Measurements from ENCODE around the gene CWC27.

CWC27 gene

DNA sequence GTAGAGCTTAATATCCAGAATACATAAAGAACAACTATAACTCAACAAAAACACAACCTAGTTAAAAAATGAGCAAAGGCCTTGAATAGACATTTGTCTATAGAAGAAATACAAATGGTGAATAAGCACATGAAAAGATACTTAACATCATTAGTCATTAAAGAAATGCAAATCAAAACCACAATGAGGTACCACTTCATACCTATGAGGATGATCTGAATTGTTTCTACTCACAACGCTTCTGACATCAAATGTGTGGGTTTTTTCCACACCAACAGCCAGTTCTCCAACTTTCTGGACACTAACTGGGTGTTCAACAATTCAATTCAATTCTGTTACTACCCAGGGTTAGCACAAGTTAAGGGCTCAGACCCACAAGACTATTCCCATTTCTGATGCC is 22.3 kb upstream of the CWC27 start:
- TF ChIP-seq, protein P1, sequence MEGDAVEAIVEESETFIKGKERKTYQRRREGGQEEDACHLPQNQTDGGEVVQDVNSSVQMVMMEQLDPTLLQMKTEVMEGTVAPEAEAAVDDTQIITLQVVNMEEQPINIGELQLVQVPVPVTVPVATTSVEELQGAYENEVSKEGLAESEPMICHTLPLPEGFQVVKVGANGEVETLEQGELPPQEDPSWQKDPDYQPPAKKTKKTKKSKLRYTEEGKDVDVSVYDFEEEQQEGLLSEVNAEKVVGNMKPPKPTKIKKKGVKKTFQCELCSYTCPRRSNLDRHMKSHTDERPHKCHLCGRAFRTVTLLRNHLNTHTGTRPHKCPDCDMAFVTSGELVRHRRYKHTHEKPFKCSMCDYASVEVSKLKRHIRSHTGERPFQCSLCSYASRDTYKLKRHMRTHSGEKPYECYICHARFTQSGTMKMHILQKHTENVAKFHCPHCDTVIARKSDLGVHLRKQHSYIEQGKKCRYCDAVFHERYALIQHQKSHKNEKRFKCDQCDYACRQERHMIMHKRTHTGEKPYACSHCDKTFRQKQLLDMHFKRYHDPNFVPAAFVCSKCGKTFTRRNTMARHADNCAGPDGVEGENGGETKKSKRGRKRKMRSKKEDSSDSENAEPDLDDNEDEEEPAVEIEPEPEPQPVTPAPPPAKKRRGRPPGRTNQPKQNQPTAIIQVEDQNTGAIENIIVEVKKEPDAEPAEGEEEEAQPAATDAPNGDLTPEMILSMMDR (IDR thresholded peaks at IDR 0.05; ENCODE audit: control insufficient read depth, extremely low read depth, insufficient read depth) = no peak
- H3K4me3 ChIP-seq (ENCODE audit: low read depth, low read length) = no peak overlapping the region
- DNase-seq (ENCODE audit: low read depth) = no peak

DNA sequence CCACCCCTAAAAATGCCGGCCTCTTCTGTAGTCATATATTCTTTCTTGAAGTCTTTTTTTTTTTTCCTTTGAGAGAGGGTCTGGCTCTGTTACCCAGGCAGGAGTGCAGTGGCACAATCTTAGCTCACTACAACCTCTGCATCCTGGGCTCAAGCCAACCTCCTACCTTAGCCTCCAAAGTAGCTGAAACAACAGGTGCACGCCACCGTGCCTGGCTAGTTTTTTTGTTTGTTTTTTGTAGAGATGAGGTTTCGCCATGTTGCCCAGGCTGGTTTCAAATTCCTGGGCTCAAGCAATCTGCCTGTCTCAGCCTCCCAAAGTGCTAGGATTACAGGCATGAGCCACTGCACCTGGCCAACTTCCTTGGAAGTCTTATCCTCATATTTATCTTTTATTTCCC is 19.3 kb upstream of the CWC27 start:
- TF ChIP-seq, protein P1 (IDR thresholded peaks at IDR 0.05; ENCODE audit: control insufficient read depth, extremely low read depth, insufficient read depth) = no peak
- DNase-seq (ENCODE audit: low read depth) = no peak

DNA sequence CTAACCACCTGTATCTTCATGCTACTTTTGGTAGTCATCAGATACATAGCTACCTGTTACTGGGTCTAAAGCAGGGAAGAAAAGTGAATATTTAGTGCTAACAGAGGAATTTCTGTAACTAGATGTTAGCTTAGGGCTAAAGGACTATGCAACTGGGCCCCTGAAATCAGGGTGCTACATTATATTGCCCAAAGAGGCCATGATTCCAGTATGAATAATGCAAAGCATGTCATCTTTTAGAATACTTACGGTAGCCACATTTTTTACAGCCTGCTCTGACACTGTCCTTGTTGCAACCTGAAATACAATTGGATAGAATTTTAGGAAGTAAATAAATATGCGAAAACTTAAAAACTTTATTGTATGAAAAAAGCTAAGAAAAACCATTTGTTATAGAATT is 14.7 kb upstream of the CWC27 start:
- TF ChIP-seq, protein P1 (IDR thresholded peaks at IDR 0.05; ENCODE audit: control insufficient read depth, extremely low read depth, insufficient read depth) = no peak
- no peak for DNase-seq (ENCODE audit: low read depth)

More for the DNA sequence above, 19.3 kb upstream of the CWC27 start:
- H3K4me3 ChIP-seq (ENCODE audit: low read depth, low read length) = no peak overlapping the region

DNA sequence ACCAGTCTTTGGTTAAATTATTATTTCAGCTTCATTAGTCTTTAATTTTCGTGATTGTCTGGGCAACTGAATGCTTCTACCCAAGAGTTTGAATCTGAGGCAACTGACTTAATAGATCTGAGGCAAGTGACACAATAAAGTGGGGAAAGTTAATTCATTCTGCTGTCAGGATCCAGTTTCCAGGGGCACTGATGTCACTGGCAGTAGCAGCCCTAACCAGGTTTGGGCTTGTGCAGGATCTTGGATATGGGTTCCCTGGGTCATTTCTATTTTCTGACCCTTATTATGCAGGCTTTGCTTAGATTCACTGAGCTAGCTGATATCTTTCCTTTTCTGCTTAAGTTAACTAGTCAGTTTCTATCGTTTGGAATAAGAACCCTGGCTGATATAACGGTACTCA is 9.8 kb upstream of the CWC27 start:
- H3K4me3 ChIP-seq (ENCODE audit: low read depth, low read length) = no peak overlapping the region
- TF ChIP-seq, protein P1 (IDR thresholded peaks at IDR 0.05; ENCODE audit: control insufficient read depth, extremely low read depth, insufficient read depth) = no peak
- no peak for DNase-seq (ENCODE audit: low read depth)

More for the DNA sequence above, 14.7 kb upstream of the CWC27 start:
- no peak overlapping the region for H3K4me3 ChIP-seq (ENCODE audit: low read depth, low read length)

DNA sequence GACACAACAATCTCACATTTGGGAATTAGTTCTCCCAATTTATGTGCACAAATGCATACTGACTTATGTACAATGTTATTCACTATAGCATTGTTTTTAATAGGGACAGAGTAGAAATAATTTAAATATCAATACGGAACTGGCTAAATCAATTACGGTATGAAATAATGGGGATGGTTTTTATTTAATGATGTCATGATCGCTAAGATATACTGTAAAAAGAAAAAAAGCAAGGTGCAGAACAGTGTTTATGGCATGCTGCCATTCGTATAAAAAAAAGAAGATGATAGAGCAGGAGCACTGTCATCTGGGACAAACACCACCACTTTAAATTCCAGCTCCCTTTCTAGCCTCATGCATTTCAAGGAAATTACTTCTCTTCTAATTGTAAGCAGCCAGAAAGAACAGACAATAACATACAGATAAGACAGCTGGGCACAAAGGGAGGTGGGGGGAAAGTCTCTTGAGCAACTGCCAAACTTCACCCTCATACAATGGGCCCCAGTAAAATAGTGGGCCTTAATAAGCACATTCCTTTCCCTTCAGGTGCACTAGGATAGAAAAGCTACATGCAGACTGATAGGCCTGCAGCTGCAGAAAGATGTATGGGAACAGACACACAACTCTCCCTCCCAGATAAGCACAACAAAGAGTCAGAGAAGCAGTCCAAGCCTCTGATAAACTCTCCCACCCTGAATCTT is 8.6 kb upstream of the CWC27 start:
- DNase-seq (ENCODE audit: low read depth) = no peak

DNA sequence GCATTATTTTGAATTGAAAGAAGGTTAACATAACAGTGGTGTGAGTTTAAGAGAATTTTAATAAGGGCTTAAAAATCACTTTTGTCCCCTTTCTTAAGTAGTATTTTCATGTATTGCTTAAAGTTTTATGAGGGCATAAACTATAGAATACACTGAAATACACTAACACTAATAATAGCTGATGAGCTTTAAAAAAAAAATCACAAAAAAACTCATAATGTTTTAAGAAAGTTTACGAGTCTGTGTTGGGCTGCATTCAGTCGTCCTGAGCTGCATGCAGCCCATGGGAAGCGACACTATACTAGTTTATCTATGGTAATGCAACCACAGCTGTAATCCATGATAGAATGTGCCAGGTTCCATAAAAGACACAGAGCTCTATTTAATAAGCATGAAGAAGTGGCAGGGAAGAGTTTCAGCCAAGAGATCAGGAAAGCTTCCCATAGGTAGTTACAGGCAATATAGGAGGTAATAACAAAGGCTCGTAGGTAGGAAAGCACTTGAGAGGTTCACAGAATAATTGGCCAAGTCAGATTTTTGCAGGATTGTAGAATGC is 4.7 kb upstream of the CWC27 start:
- H3K4me3 ChIP-seq (ENCODE audit: low read depth, low read length) = no peak overlapping the region
- DNase-seq (ENCODE audit: low read depth) = no peak
- TF ChIP-seq, protein P1 (IDR thresholded peaks at IDR 0.05; ENCODE audit: control insufficient read depth, extremely low read depth, insufficient read depth) = no peak

More for the DNA sequence above, 8.6 kb upstream of the CWC27 start:
- no peak overlapping the region for H3K4me3 ChIP-seq (ENCODE audit: low read depth, low read length)
- TF ChIP-seq, protein P1 (IDR thresholded peaks at IDR 0.05; ENCODE audit: control insufficient read depth, extremely low read depth, insufficient read depth) = no peak

Measured in LNCaP clone FGC (cell line).